ENCODE results near the gene BMP6. TPM values are rescaled to one million over a fixed set of nuclear protein-coding genes. Genes with fewer than 3 reads are reported as not detected.

The BMP6 gene
- total and polyA plus RNA-seq, 2 of the 8 experiments (the other 6 are each of a cell fraction or from before 2014, with no cell fraction given): 2.0 to 2.1 TPM

GRCh38 chr6:7703148-7703680, 22.7 kb upstream of the BMP6 start:
- Histone ChIP-seq H3K4me2 (ENCODE audit: insufficient read depth in 1 of 2, low read depth in 2 of 2, low read length in 2 of 2) (no peak overlapping the region), H2AFZ (ENCODE audit: low read length) (no peak overlapping the region), H2BK15ac (ENCODE audit: low read length) (no peak overlapping the region), H2AK5ac (ENCODE audit: low read depth, low read length) (no peak overlapping the region), H3K4me3 (ENCODE audit: extremely low read depth in 1 of 4, insufficient read depth in 2 of 4, low read depth in 3 of 4, low read length in 4 of 4) (no peak overlapping the region), H4K91ac (replicated peaks; ENCODE audit: insufficient read length, low read length) (no peak overlapping the region), H4K5ac (ENCODE audit: insufficient read length, low read depth, low read length) (no peak overlapping the region), H3K27ac (ENCODE audit: low read depth, low read length) (no peak overlapping the region), H3K23ac (ENCODE audit: insufficient read length) (no peak overlapping the region), H3K14ac (ENCODE audit: insufficient read length) (no peak overlapping the region), H2BK20ac (ENCODE audit: low read length) (no peak overlapping the region), H3K79me1 (ENCODE audit: low read depth, low read length) (no peaks in the 10 kb centered on the region), H2BK5ac (ENCODE audit: low read depth, low read length) (no peak overlapping the region), H3K23me2 (ENCODE audit: low read depth, low read length) (no peaks in the 10 kb centered on the region), H3K79me2 (ENCODE audit: control insufficient read depth in 1 of 2, insufficient read depth in 2 of 2, low read length in 2 of 2) (no peaks in the 10 kb centered on the region), H3K9me3 (ENCODE audit: insufficient read depth in 2 of 2, low read depth in 1 of 2, low read length in 1 of 2) (no peaks in the 10 kb centered on the region), H3K9ac (replicated peaks in 1 of 4; ENCODE audit: extremely low read depth in 1 of 4, low read depth in 3 of 4, low read length in 3 of 4) (no peak overlapping the region), H2BK12ac (ENCODE audit: low read depth, low read length) (no peak overlapping the region), H3K27me3 (replicated peaks in 1 of 4; ENCODE audit: control insufficient read depth in 3 of 4, extremely low read depth in 1 of 4, insufficient read depth in 3 of 4, low read length in 3 of 4) (no peaks in the 10 kb centered on the region), H3K56ac (replicated peaks; ENCODE audit: insufficient read length, low read depth, low read length) (no peak overlapping the region), H3K4me1 (replicated peaks in 1 of 4; ENCODE audit: control insufficient read depth in 3 of 4, insufficient read depth in 4 of 4, low read length in 3 of 4) (peaks cover 0 to under 1% (median 0%) of the 10 kb centered on the region in 4 experiments; a peak in 1 of 7 replicates), H3K18ac (ENCODE audit: extremely low read depth, low read length) (no peak overlapping the region), H3K36me3 (ENCODE audit: control insufficient read depth in 2 of 4, insufficient read depth in 4 of 4, low read length in 3 of 4) (no peaks in the 10 kb centered on the region), H3K4ac (replicated peaks; ENCODE audit: insufficient read length, low read depth, low read length) (no peak overlapping the region), H4K20me1 (replicated peaks in 1 of 2; ENCODE audit: control insufficient read depth in 1 of 2, insufficient read depth in 2 of 2, low read length in 2 of 2) (no peaks in the 10 kb centered on the region), H4K8ac (ENCODE audit: extremely low read depth, insufficient read depth, low read length) (no peak overlapping the region), H2BK120ac (replicated peaks; ENCODE audit: low read depth, low read length) (no peak overlapping the region)
- no peak for FAIRE-seq
- WGBS, 2 experiments (ENCODE audit: extremely low coverage in 1 of 2, insufficient coverage in 1 of 2, insufficient read length in 1 of 2, insufficient replicate concordance in 2 of 2, low coverage in 1 of 2, low lambda C conversion rate in 2 of 2, missing lambda C conversion rate in 1 of 2): 90% methylated on average over 3 of the region's 3 CpGs; no CpG with 5 or more reads in 1 of the 2 experiments
- DNase-seq (ENCODE audit: low read depth in 1 of 2, low spot score in 2 of 2): no peak
- ChIA-PET CTCF (ENCODE audit: partially characterized antibody) (interaction anchor here (0.9 to 1.8 kb wide), 3 partner anchors 19 to 44 kb away, joined by 3 to 5 read pairs (median 3); no protein-coding TSS in a partner anchor), POLR2A (ENCODE audit: partially characterized antibody) (no interaction called here)
- TF ChIP-seq RNF2 (IDR thresholded peaks at IDR 0.05; ENCODE audit: borderline replicate concordance, low read depth, low read length, missing control alignments, poor library complexity, severe bottlenecking) (no peak), POLR2A (IDR thresholded peaks at IDR 0.05; ENCODE audit: control extremely low read depth in 1 of 2, low read depth in 2 of 2, low read length in 2 of 2) (no peak), PHF8 (conservative IDR thresholded peaks at IDR 0.05; ENCODE audit: low read depth, low read length) (no peak), CTBP2 (IDR thresholded peaks at IDR 0.05; ENCODE audit: borderline replicate concordance, insufficient read depth, insufficient read length, low read length) (no peak)

All from H1 (cell line).